Astrocyte of the hippocampus (primary cell): ENCODE results near the gene IFNA8.
"Not testable (repeated sequence)": the region's sequence is repeated elsewhere in the genome, so short reads cannot be mapped to it uniquely, and the experiment has no call there.

Experiments
- DNase-seq: peaks from one replicate; pipeline ENCODE4 v3.0.0; 2011; ENCODE audit warnings: low read depth, low spot score

The IFNA8 gene

GRCh38 chr9:21428235-21428634 lies 19.3 kb downstream of the IFNA8 start:
- no peak for DNase-seq

DNA sequence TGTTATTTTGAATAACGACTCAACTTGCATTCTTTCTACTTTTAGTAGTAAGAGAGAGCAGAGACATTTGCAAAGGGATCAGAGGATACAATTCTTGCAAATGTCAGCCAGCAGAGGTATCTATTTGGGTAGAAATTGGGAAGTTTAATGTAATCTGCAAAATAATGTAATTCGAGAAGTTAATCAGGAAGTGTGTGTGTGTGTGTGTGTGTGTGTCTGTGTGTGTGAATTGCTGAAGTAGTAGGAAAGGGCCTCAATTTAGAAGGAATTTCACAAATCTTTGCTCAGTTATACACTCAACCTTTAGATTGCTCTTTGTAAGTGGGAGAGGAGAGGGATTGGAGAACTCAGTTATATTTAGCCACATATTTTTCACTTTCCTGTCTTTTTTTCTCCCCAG lies 20.3 kb downstream of the IFNA8 start:
- DNase-seq, result no peak

DNA sequence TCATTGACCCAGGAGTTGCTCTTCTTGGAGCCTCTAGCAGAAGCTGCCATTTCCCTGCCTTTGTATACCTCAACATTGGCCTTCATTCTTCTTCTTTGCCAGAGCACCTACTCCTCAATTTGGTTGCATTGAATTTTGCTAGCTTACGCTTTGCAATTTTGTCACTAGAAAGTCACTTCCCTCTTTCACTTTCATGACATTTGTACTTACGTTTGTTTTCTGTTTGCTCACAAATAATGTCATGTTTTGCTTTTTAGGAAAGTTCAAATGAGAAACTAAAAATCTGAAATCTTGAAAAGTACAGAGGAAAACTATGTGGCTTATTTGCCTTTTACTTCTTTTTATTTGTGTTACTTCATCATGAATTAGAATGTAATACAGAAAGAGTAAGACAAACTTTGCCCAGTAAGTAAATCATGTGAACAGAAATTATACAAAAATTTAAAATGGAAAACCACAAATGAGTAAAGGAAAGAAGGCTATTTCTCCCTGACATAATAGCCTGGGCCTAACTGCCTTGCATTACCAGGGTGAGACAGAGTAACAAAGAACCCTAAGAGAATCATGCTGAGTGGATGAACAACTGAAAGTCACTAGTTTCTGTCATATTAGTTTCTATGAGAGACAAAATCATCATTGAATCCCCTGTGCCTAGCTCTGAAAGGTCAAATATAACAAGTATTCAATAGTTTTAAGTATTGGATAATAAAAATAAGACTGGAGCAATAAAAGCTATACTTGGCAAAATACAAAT lies 23.9 kb downstream of the IFNA8 start:
- no peak for DNase-seq

DNA sequence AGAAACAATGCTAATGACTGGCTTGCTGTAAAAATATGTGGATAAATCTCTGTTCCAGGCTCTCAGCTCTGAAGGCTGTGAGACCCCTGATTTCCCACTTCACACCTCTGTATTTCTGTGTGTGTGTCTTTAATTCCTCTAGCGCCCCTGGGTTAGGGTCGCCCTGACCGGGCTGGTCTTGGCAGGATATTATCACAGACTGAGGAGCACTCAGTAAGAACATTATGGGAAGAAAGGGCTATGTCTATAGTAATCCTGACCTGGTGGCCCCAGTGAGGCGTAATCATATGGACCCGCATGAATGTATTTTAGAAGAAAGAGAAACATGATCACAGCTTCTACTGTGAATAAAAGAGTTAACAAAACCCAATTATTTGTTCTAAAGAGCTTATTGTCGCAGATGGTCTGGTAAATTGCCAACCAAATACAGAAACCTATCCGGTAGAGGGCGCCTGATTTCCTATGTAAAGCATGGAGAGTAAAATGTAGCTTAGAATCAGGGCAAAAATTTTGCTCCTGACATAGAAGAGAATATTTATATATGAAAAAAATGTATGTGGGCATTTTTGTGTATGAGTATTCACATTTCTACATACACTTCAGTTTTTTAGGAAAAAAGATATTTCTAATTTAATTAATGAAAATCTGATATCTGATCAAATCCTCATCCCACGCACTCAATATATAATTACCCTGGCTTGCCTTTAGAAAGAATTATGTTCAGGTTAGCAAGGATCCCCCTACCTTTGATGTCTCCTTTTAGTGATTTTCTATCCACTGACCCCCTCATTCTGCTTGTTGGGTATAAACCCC lies 25.5 kb downstream of the IFNA8 start:
- DNase-seq, result peak; percentile 78

DNA sequence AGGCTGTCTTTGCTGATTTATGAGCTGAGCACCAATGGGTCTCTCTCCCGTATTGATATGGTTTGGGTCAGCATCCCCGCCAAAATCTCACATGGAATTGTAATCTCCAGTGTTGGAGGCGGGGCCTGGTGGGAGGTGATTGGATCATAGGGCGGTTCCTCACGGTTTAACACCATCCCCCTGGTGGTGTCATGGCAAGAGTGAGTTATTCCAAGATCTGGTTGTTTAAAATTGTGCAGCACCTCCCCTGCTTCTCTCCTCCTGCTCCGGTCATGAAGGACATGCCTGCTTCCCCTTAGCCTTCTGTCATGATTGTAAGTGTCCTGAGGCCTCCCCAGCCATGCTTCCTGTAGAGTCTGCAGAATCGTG lies 26.1 kb downstream of the IFNA8 start:
- not testable (repeated sequence) for DNase-seq

GRCh38 chr9:21440139-21440538 lies 31.2 kb downstream of the IFNA8 start, which contains the start of gene IFNA1:
TSS of gene IFNA1 (plus strand) at chr9:21440439. CDS start at chr9:21440508, 69 bp downstream.
- no peak for DNase-seq

GRCh38 chr9:21443849-21444625 lies 35.1 kb downstream of the IFNA8 start:
- DNase-seq, result no peak

DNA sequence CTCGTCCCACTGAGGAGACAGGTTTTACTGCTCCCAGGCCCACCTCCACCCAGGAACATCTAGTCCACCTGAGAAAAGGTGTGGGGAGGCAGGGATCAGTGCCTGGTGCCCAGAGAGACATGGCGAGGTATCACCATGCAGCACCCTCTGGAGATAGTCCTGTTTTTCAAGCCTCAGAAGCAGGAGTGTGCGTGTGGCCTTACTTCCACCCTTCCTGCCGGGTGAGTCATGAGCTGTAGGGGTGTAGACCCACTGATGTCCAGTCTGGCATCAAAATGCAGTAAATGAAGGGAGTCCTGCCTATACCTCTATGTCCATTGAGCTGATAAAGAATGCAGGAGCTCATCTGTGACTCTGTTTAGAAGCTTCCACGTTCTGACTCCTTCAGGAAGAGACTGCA lies 40.4 kb downstream of the IFNA8 start:
- not testable (repeated sequence) for DNase-seq

DNA sequence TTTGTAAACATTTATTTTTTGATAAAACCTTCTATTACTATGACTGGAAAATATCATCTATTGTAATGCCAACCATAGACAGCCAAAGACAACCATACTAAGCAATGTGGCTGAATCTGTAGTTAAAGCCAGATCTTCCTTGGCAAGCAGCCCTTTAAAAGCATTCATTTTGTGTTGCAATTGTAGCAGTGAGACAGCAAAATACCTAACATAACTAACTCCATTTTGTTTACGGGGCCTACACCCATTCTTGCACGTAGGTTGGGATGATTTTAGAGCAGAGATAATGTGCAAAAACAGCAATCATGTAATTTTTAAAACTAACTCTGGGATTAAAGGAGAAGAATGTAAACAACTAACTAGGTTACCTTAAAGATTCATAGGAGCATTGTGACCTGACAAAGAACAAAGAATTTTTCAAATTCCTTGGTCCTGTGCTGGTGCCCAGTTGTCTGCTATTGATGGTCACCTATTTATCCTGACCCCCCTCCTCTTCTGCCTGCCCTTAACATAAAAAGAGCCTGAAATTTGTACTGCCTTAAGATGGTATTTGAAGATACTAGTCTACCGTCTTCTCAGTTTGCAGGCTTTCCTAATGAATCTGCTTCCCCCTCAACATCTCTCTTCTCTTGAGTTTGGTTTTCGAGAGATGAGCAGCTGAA lies 41.9 kb downstream of the IFNA8 start:
- DNase-seq, result no peak

DNA sequence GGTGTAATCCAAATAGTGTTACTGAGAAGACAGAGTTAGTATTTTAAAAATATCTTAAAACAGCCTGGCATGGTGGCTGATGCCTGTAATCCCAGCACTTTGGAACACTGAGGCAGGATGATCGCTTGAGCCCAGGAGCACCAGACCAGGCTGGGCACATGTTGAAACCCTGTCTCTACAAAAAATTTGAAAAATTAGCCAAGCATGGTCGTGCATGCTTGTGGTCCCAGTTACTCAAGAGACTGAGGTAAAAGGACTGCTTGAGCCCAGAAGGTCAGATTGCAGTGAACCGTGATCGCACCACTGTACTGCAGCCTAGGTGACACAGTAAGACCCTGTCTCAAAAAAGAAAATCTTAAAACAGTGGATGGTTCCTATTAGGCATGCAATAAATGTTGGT lies 43.8 kb downstream of the IFNA8 start:
- no peak for DNase-seq

DNA sequence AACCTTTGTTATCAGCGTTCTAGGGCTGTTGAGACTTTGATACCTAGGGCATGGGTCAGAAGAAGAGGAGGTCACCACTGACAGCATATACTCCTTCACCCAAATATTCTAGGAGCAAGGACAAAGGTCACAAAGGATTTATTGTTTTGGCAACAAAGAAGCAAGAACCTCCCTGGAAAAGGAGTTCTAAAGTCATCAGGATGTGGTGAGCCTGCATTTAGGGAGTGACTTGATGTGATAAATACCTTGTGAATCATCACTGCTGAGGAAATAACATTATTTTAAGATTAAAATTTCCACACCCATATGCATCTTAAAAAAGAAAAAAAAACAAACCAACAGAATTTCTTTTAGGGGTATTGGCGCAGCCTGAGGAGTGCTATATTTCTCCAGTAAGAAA lies 45.2 kb downstream of the IFNA8 start:
- DNase-seq, result no peak

- no peak for DNase-seq
These were observed 46.4 kb downstream of the IFNA8 start for GRCh38 chr9:21455320-21455719.
